NB4 (cell line): ENCODE measurements around the gene ZFAND5.

Source experiments
- MYC ChIP-seq: IDR thresholded peaks from 2 replicates; pipeline ENCODE4 v1.6.1; 2011; ENCODE audit warnings: low read depth, low read length
- POLR2A ChIP-seq: IDR thresholded peaks from 2 replicates; pipeline ENCODE4 v1.6.1; 2011; ENCODE audit warnings: mild to moderate bottlenecking; ENCODE audit not compliant: insufficient read length; ENCODE audit errors: extremely low read depth
- TF ChIP-seq, protein P1 (sequence below): IDR thresholded peaks from one replicate; pipeline ENCODE4 v1.5.1; 2012; ENCODE audit warnings: low read depth, low read length

DNA sequence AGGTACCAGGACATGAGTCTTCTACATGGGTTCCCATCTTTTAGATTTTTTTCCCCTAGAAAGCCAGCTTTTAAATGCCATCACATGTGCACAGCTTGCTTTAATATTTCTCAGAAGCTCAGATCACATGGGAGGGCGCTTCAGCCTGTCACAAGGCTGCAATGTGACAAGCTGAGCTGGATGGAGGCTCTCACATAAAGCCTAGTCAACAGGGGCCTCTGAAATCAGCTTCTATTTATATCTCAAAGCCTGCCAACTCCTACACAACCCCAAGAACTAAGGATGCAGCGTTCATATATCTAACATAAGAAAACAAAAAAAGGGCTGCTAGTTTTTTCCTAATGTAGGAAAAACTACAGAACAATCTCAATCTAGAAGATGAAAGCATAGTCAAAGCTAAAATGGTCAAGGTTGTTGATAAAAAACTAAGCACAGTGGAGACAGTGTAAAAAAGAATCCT is 2.3 kb downstream of the ZFAND5 start:
- TF ChIP-seq, protein P1, sequence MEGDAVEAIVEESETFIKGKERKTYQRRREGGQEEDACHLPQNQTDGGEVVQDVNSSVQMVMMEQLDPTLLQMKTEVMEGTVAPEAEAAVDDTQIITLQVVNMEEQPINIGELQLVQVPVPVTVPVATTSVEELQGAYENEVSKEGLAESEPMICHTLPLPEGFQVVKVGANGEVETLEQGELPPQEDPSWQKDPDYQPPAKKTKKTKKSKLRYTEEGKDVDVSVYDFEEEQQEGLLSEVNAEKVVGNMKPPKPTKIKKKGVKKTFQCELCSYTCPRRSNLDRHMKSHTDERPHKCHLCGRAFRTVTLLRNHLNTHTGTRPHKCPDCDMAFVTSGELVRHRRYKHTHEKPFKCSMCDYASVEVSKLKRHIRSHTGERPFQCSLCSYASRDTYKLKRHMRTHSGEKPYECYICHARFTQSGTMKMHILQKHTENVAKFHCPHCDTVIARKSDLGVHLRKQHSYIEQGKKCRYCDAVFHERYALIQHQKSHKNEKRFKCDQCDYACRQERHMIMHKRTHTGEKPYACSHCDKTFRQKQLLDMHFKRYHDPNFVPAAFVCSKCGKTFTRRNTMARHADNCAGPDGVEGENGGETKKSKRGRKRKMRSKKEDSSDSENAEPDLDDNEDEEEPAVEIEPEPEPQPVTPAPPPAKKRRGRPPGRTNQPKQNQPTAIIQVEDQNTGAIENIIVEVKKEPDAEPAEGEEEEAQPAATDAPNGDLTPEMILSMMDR = no peak
- TF ChIP-seq MYC = no peak
- no peak for TF ChIP-seq POLR2A
